ENCODE measurements around the gene UMAD1. TPM values are rescaled to one million over a fixed set of nuclear protein-coding genes. Genes with fewer than 3 reads are reported as not detected.
A peak's percentile ranks its signal among the peaks of the same experiment; 100 is the strongest.
"Not testable (repeated sequence)": the region's sequence is repeated elsewhere in the genome, so short reads cannot be mapped to it uniquely, and the experiment has no call there.

The UMAD1 gene
- total and polyA plus RNA-seq, 12 donors, result 3.5 to 24.7 (median 17.0) TPM

DNA sequence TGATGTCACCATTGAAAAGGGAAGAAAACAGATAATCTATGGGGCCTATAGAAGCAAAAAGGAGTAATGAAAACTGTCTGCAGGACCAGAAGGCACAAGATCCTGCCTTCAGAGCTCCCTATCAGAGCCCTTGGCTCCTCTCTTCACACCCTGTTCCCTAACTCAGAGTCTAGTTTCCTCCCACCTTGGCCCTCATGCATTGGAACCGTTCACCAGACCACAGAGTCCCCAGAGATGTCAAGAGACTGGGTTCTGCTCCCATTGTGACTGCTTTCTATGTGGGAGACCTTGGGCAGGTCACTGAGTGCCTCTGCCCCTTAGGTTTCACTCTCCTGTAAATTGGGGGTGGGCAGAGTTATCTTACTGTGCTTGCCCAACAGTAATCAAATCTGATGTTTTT lies 158.0 kb downstream of the UMAD1 start:
- Histone ChIP-seq H3K36me3 (peaks cover 0 to 21% (median 3%) of the 10 kb centered on the region in 9 donors), H3K27ac (no peak overlapping the region), H3K4me3 (no peak overlapping the region), H3K27me3 (no peaks in the 10 kb centered on the region), H3K9me3 (no peaks in the 10 kb centered on the region), H3K4me1 (no peaks in the 10 kb centered on the region)
- TF ChIP-seq, protein P1, sequence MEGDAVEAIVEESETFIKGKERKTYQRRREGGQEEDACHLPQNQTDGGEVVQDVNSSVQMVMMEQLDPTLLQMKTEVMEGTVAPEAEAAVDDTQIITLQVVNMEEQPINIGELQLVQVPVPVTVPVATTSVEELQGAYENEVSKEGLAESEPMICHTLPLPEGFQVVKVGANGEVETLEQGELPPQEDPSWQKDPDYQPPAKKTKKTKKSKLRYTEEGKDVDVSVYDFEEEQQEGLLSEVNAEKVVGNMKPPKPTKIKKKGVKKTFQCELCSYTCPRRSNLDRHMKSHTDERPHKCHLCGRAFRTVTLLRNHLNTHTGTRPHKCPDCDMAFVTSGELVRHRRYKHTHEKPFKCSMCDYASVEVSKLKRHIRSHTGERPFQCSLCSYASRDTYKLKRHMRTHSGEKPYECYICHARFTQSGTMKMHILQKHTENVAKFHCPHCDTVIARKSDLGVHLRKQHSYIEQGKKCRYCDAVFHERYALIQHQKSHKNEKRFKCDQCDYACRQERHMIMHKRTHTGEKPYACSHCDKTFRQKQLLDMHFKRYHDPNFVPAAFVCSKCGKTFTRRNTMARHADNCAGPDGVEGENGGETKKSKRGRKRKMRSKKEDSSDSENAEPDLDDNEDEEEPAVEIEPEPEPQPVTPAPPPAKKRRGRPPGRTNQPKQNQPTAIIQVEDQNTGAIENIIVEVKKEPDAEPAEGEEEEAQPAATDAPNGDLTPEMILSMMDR (IDR thresholded peaks at IDR 0.05), result no peak
- WGBS, 2 donors, result 46 to 54% methylated on average over 1 of the region's 1 CpG
- DNase-seq (no peak), ATAC-seq (no peak)
- intact Hi-C loops (cut with DNase I), result no loop called here

DNA sequence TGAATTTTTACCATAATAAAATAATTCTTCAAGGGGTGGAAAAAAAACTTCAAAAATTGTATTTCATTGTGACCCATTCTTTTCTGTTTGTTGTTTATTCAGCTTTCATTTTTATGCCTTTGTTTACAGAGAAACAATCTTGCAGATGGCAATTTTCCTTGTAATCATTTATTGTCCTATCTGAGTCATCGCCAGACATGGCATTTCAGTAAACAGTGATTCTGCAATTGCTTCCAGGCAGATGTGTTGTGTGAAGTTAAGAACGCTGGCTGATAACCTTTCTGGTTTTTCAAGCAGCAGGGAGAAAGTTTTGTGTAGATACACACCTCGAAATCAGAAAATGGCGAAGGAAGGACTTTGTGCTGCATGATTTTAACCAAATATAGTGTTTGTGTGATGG lies 158.6 kb downstream of the UMAD1 start:
- Histone ChIP-seq H3K4me1 (no peaks in the 10 kb centered on the region), H3K9me3 (no peaks in the 10 kb centered on the region), H3K36me3 (peaks cover 0 to 21% (median 3%) of the 10 kb centered on the region in 9 donors), H3K27me3 (no peaks in the 10 kb centered on the region), H3K27ac (no peak overlapping the region), H3K4me3 (no peak overlapping the region)
- TF ChIP-seq, protein P1 (IDR thresholded peaks at IDR 0.05), result no peak
- intact Hi-C loops (cut with DNase I), result no loop called here
- DNase-seq (no peak), ATAC-seq (no peak)
- WGBS, 2 donors, result 79 to 83% methylated on average over 4 of the region's 4 CpGs

DNA sequence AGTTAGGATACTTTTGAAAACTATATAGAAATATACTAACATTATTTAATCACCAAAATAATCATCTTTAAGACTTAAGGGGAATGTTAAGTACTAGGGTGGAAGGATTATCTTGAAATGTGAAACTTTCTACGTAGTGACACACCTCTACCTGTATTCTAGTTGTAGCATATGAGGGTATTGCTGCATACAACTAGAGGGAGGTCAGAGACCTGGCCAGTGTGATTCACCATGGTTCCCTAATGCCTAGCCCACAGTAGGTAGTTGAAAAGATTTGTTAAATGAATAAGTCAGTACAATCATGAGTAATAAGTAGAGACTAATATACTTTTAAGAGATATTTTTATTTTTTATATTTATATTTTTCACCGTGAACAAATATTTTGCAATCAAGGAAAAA lies 162.0 kb downstream of the UMAD1 start:
- no peak for ATAC-seq
- Histone ChIP-seq H3K9me3 (no peaks in the 10 kb centered on the region), H3K4me1 (no peaks in the 10 kb centered on the region), H3K36me3 (peaks cover 0 to 11% (median 0%) of the 10 kb centered on the region in 9 donors), H3K27me3 (no peaks in the 10 kb centered on the region), H3K4me3 (no peak overlapping the region), H3K27ac (no peak overlapping the region)
- no peak for DNase-seq
- TF ChIP-seq, protein P1 (IDR thresholded peaks at IDR 0.05), result no peak
- WGBS, 2 donors, result 99% methylated on average over 2 of the region's 2 CpGs
- intact Hi-C loops (cut with DNase I), result no loop called here

DNA sequence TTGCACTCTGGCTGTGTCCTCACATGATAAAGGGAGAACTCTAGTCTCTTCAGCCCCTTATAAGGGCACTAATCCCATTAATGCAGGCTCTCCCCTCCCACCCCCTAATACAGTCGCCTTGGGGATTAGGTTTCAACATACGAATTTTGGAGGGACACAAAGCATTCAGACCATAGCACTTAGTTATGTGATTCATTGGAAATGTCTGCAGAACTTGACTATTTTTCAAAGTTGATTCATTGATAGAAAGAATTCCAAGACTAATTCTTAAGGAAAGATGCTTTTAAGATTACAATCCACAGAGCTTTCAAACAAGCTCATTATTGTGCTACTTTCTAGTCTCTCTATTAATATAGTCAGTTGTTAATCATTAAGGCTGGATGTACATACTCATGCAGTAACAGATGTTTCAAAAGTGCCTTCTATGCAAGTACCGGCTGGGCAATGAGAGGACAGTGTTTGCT lies 163.2 kb downstream of the UMAD1 start:
- no peak overlapping the region for H3K4me3 ChIP-seq

DNA sequence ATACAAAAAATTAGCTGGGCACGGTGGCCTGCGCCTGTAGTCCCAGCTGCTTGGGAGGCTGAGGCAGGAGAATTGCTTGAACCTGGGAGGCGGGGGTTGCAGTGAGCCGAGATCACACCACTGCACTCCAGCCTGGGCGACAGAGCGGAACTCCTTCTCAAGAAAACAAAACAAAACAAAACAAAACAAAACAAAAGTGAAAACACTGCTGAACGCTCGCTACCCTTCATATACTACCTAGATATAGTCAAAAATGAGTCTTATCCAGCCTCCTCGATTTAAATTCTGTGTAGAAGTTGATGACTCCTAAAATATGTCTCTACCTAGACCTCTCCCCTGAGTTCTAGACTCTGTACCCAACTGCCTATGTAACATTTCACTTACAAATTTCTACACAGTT lies 164.3 kb downstream of the UMAD1 start:
- DNase-seq; H3K4me1 ChIP-seq; H3K27ac ChIP-seq; H3K9me3 ChIP-seq; intact Hi-C loops (cut with DNase I); H3K27me3 ChIP-seq; H3K4me3 ChIP-seq: not testable (repeated sequence)
- peaks cover 0 to 11% (median 0%) of the 10 kb centered on the region in 9 donors for H3K36me3 ChIP-seq
- ATAC-seq, result peak in 1 of 8 donors; percentile 8
- WGBS, 2 donors, result 88 to 90% methylated on average over 9 of the region's 9 CpGs

More for the DNA sequence above, 163.2 kb downstream of the UMAD1 start:
- peaks cover 0 to 11% (median 0%) of the 10 kb centered on the region in 9 donors for H3K36me3 ChIP-seq
- H3K27me3 ChIP-seq, result no peaks in the 10 kb centered on the region
- DNase-seq, result no peak
- intact Hi-C loops (cut with DNase I), result no loop called here
- TF ChIP-seq, protein P1 (IDR thresholded peaks at IDR 0.05), result no peak
- WGBS, 2 donors, result 83 to 89% methylated on average over 3 of the region's 3 CpGs
- no peak overlapping the region for H3K27ac ChIP-seq
- H3K9me3 ChIP-seq, result no peaks in the 10 kb centered on the region
- H3K4me1 ChIP-seq, result no peaks in the 10 kb centered on the region
- no peak for ATAC-seq
